H1 (cell line): ENCODE data around the gene NEGR1. TPM values are rescaled to one million over a fixed set of nuclear protein-coding genes. Genes with fewer than 3 reads are reported as not detected.

Experiments
- USF2 ChIP-seq: IDR thresholded peaks from 2 replicates; pipeline ENCODE4 v1.6.1; 2011; ENCODE audit warnings: low read length, improper control_type of control experiment
- polyA plus RNA-seq, 7 experiments: library from polyadenylated mRNA; depleted of rRNA in 3 of 7; stranded (reverse) in 5 of 7; unstranded in 2 of 7; fragments of >200 nt in 5 of 7; fragments of 200-250 nt in 2 of 7; gene quantifications; 1 replicate in 5 of 7; 2 replicates in 1 of 7; 4 replicates in 1 of 7; pipeline versions ENCODE4 v1.2.1 to v1.2.3, GENCODE V29; 2011 to 2013; ENCODE audit warnings: missing spikeins in 2 of 7, mixed read lengths in 2 of 7
- total RNA-seq: library from RNA; stranded (reverse); fragmentation: NEBNext Ultra II Directional; extraction: Animal tissue kit (Norgen Biotek cat#: 25700); gene quantifications from 2 replicates; pipeline ENCODE4 v1.2.1, GENCODE V29; 2021
- TF ChIP-seq, protein P1 (sequence below): IDR thresholded peaks from 2 replicates; pipeline ENCODE4 v1.6.1; 2012; ENCODE audit warnings: low read length, inconsistent platforms

Gene NEGR1
- total and polyA plus RNA-seq, 2 of the 8 experiments (the other 6 are each of a cell fraction or from before 2014, with no cell fraction given) = 0.71 to 1.3 TPM

DNA sequence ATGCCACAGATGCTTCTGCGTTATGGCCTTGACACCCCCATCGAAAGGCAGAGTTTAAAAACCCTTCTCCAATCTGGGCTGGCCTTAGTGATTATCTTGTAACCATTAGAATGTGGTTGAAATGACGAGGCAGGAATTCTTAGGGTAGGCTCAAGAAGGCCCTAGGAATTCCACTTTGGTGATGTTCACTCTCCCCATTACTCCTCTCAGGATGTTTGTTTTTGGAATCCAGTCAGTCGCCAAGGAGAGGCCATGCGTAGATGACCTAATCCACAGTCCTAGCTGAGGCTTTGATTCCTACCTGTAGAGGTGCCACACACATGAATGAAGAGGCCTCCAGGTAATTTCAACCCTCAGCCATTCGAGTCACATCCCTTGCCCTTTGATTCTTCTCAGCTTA is 318.2 kb downstream of the NEGR1 start (continued):
- TF ChIP-seq USF2 = no peak
- TF ChIP-seq, protein P1, sequence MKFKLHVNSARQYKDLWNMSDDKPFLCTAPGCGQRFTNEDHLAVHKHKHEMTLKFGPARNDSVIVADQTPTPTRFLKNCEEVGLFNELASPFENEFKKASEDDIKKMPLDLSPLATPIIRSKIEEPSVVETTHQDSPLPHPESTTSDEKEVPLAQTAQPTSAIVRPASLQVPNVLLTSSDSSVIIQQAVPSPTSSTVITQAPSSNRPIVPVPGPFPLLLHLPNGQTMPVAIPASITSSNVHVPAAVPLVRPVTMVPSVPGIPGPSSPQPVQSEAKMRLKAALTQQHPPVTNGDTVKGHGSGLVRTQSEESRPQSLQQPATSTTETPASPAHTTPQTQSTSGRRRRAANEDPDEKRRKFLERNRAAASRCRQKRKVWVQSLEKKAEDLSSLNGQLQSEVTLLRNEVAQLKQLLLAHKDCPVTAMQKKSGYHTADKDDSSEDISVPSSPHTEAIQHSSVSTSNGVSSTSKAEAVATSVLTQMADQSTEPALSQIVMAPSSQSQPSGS = no peak
- TF ChIP-seq, all 59 proteins: peak for 4
